ENCODE measurements around the gene F13A1.

The F13A1 gene

GRCh38 chr6:6176586-6177228 lies 143.8 kb downstream of the F13A1 start:
- no peaks in the 10 kb centered on the region for H3K36me3 ChIP-seq (ENCODE audit: low read length)

GRCh38 chr6:6176127-6176526 lies 144.3 kb downstream of the F13A1 start:
- Histone ChIP-seq H3K4me2 (ENCODE audit: low read depth, low read length, poor library complexity, severe bottlenecking) (no peak overlapping the region), H3K27ac (ENCODE audit: low read depth, low read length) (no peak overlapping the region), H3K27me3 (ENCODE audit: low read length) (no peaks in the 10 kb centered on the region), H3K36me3 (ENCODE audit: low read length) (no peaks in the 10 kb centered on the region), H3K4me3 (ENCODE audit: insufficient read depth, low read length, poor library complexity, severe bottlenecking) (no peak overlapping the region), H3K79me2 (ENCODE audit: insufficient read depth, low read length) (no peaks in the 10 kb centered on the region), H3K9me3 (ENCODE audit: insufficient read depth, low read length) (no peaks in the 10 kb centered on the region), H3F3A (ENCODE audit: insufficient read depth) (no peaks in the 10 kb centered on the region), H4K20me1 (ENCODE audit: low read depth, low read length) (no peaks in the 10 kb centered on the region), H2AFZ (ENCODE audit: low read depth, low read length, severe bottlenecking) (no peak overlapping the region), H3K9me2 (replicated peaks; ENCODE audit: insufficient read depth, low read length) (no peaks in the 10 kb centered on the region), H3K9ac (ENCODE audit: low read length) (no peak overlapping the region)
- no peak for TF ChIP-seq CTCF (IDR thresholded peaks at IDR 0.05; ENCODE audit: insufficient read depth, low read length, poor library complexity, severe bottlenecking)
- no peak for TF ChIP-seq EZH2phosphoT487 (conservative IDR thresholded peaks at IDR 0.05; ENCODE audit: low read length)

More at GRCh38 chr6:6176586-6177228, 143.8 kb downstream of the F13A1 start:
- TF ChIP-seq EZH2phosphoT487 (conservative IDR thresholded peaks at IDR 0.05; ENCODE audit: low read length) = no peak
- no peak for TF ChIP-seq CTCF (IDR thresholded peaks at IDR 0.05; ENCODE audit: insufficient read depth, low read length, poor library complexity, severe bottlenecking)
- no peaks in the 10 kb centered on the region for H3K79me2 ChIP-seq (ENCODE audit: insufficient read depth, low read length)
- no peak overlapping the region for H3K4me2 ChIP-seq (ENCODE audit: low read depth, low read length, poor library complexity, severe bottlenecking)
- H3K27ac ChIP-seq (ENCODE audit: low read depth, low read length) = no peak overlapping the region
- no peaks in the 10 kb centered on the region for H3K27me3 ChIP-seq (ENCODE audit: low read length)
- H3K9me3 ChIP-seq (ENCODE audit: insufficient read depth, low read length) = no peaks in the 10 kb centered on the region
- H3F3A ChIP-seq (ENCODE audit: insufficient read depth) = no peaks in the 10 kb centered on the region
- no peak overlapping the region for H3K4me3 ChIP-seq (ENCODE audit: insufficient read depth, low read length, poor library complexity, severe bottlenecking)
- no peak overlapping the region for H3K9ac ChIP-seq (ENCODE audit: low read length)
- no peaks in the 10 kb centered on the region for H3K9me2 ChIP-seq (replicated peaks; ENCODE audit: insufficient read depth, low read length)
- H2AFZ ChIP-seq (ENCODE audit: low read depth, low read length, severe bottlenecking) = no peak overlapping the region
- H4K20me1 ChIP-seq (ENCODE audit: low read depth, low read length) = no peaks in the 10 kb centered on the region

- Histone ChIP-seq H3K9me3 (ENCODE audit: insufficient read depth, low read length) (no peaks in the 10 kb centered on the region), H3K27ac (ENCODE audit: low read depth, low read length) (no peak overlapping the region), H3K27me3 (ENCODE audit: low read length) (no peaks in the 10 kb centered on the region), H3K9ac (ENCODE audit: low read length) (no peak overlapping the region), H3K36me3 (ENCODE audit: low read length) (no peaks in the 10 kb centered on the region), H3K79me2 (ENCODE audit: insufficient read depth, low read length) (no peaks in the 10 kb centered on the region), H3K4me2 (ENCODE audit: low read depth, low read length, poor library complexity, severe bottlenecking) (no peak overlapping the region), H3F3A (ENCODE audit: insufficient read depth) (no peaks in the 10 kb centered on the region), H3K4me3 (ENCODE audit: insufficient read depth, low read length, poor library complexity, severe bottlenecking) (no peak overlapping the region), H2AFZ (ENCODE audit: low read depth, low read length, severe bottlenecking) (no peak overlapping the region), H3K9me2 (replicated peaks; ENCODE audit: insufficient read depth, low read length) (no peaks in the 10 kb centered on the region), H4K20me1 (ENCODE audit: low read depth, low read length) (no peaks in the 10 kb centered on the region)
- TF ChIP-seq EZH2phosphoT487 (conservative IDR thresholded peaks at IDR 0.05; ENCODE audit: low read length) (no peak), CTCF (IDR thresholded peaks at IDR 0.05; ENCODE audit: insufficient read depth, low read length, poor library complexity, severe bottlenecking) (no peak)
These were observed 151.3 kb downstream of the F13A1 start for GRCh38 chr6:6169141-6169540.
